Fibroblast of the aortic adventitia (primary cell): ENCODE results near the gene ZNF780A. TPM values are rescaled to one million over a fixed set of nuclear protein-coding genes. Genes with fewer than 3 reads are reported as not detected.

Source experiments
- DNase-seq: peaks from one replicate; pipeline ENCODE4 v3.0.0-alpha.2; 2010; ENCODE audit warnings: low read depth
- H3K4me3 ChIP-seq: 2 replicates; pipeline ENCODE4 v1.5.1; 2011; ENCODE audit warnings: low read depth, mild to moderate bottlenecking, control low read depth, low read length, moderate library complexity
- CTCF ChIP-seq: IDR thresholded peaks from 2 replicates; pipeline ENCODE4 v1.5.1; 2011; ENCODE audit warnings: mild to moderate bottlenecking, low read length, control low read depth, inconsistent platforms; ENCODE audit not compliant: insufficient read depth
- total RNA-seq: library from RNA; depleted of rRNA; stranded (reverse); fragments of >200 nt; gene quantifications from 2 replicates; pipeline ENCODE4 v1.2.3, GENCODE V29; 2012; ENCODE audit warnings: low replicate concordance

ZNF780A gene
- total RNA-seq, 1 donor = 15.9 TPM

GRCh38 chr19:40084948-40085347, 5.8 kb downstream of the ZNF780A start:
- TF ChIP-seq CTCF = no peak
- no peak for DNase-seq
- H3K4me3 ChIP-seq = no peak overlapping the region

DNA sequence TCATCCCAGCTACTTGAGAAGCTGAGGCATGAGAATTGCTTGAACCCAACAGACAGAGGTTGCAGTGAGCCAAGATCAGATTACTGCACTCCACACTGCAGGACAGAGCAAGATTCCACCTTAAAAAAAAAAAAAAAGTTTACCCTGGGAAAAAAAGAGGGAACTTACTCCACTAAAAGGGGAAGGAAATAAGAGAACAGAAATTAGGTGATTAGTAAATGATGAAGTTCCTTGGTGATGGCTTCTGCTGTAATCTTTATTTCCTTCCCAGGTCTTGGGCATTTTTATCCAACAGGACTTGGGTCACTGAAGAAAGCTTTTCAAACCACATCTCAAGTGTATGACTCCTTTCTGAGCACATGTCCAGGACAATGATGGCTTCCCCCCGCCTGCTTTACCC, 9.3 kb downstream of the ZNF780A start:
- no peak for TF ChIP-seq CTCF
- DNase-seq = no peak

DNA sequence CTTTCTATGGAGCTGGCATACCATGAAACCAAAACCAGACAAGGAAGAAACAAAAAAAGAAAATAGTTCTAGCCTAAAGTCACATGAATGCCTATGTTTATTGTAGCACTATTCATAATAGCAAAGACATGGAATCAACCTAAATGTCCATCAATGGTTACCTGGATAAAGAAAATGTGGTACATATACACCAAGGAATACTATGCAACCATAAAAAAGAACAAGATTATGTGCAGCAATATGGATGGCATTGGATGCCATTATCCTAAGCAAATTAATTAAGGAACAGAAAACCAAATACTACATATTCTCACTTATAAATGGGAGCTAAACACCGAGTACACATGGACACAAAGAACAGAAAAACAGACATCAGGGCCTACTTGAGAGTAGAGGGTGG, 10.5 kb downstream of the ZNF780A start:
- DNase-seq = no peak
- H3K4me3 ChIP-seq = no peak overlapping the region
- no peak for TF ChIP-seq CTCF

More for the DNA sequence above, 9.3 kb downstream of the ZNF780A start:
- H3K4me3 ChIP-seq = no peak overlapping the region

- no peak for TF ChIP-seq CTCF
- no peak for DNase-seq
- H3K4me3 ChIP-seq = no peak overlapping the region
Observed at GRCh38 chr19:40078377-40078776, 12.4 kb downstream of the ZNF780A start.

GRCh38 chr19:40070058-40070457, 20.7 kb downstream of the ZNF780A start:
- no peak overlapping the region for H3K4me3 ChIP-seq
- TF ChIP-seq CTCF = no peak
- DNase-seq = no peak

GRCh38 chr19:40059624-40060023, 31.1 kb downstream of the ZNF780A start:
- no peak for DNase-seq
- no peak for TF ChIP-seq CTCF

DNA sequence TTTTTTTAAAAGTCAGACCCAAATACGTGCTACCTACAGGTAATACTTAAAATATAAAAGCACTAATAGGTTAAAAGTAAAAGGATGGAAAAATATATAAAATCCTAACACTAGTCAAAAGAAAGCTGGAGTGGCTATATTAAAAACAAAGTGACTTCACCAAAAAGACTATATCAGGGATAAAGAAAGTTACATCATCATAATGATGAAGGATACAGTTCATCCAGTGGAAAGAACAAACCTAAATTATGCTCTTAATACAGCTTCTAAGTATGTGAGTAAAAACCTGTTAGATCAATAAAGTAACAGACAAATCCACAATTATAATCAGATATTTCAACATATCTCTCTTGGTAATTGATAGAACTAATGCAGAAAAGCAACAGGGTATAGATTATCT, 33.6 kb downstream of the ZNF780A start:
- no peak overlapping the region for H3K4me3 ChIP-seq
- no peak for DNase-seq
- TF ChIP-seq CTCF = no peak

More at GRCh38 chr19:40059624-40060023, 31.1 kb downstream of the ZNF780A start:
- no peak overlapping the region for H3K4me3 ChIP-seq
